GM18507 (cell line): ENCODE measurements around the gene ACAA1.
"Not testable (repeated sequence)": the region's sequence is repeated elsewhere in the genome, so short reads cannot be mapped to it uniquely, and the experiment has no call there.

Source experiments
- DNase-seq: peaks from one replicate; pipeline ENCODE4 v3.0.0; 2011; ENCODE audit warnings: low read depth; ENCODE audit not compliant: insufficient read length; ENCODE audit errors: extremely low spot score
- FAIRE-seq: peaks from 2 replicates; lab custom pipeline; 2011; peaks lifted over from hg19 to GRCh38; lab: Jason Lieb, UNC

Gene ACAA1

DNA sequence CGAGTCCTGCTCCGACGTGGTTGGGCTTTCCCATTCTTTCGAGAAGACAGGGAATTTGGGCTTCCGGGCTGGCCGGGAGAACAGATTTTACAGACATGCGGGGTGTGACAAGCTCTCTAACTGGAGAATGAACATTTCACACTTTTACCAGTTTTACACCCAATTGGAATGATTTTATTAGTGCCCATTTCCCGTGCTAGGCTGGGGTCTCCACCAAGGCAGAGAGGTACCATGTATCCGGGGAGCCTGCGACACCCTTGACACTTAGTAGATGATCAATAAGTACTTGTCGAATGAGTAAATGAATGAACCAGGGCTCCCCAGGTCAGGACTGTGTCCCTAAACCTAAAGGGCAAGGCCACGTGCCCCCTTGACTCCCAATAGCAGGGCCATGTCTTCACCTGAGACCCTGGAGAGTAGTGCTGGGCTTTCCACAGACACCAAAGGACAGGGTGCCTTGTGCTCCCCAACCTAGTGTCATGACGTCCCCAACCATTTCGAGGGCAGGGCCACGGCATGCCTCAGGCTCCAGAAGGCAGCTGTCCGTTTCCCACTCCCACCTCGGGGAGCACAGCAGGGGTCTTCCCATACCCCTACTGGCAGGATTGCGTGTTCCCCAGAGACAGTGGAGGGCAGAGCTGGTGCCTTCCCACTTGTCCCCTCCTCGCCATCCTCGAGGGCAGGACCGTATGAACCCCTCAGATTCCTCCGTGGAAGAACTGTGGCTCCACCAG lies 855 bp upstream of the ACAA1 start:
- FAIRE-seq (no peak), DNase-seq (no peak)

DNA sequence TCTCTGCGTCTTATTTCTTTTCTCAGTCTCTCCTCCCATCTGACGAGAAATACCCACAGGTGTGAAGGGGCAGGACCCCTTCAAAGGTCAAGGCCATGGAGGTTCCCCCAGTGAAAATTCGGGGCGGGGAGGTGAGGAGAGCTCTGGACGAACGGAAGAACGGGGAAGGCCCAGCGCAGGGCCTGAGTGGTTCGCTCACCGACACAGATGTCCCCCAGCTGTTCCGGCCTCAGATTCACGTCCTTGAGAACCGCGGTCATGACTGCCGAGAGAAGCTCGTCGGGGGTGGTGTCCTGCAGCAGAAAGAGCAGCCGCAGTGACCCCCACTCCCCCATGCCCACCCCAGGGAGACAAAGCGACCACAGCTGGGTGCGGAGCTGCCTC lies 542 bp downstream of the ACAA1 start:
- DNase-seq (no peak), FAIRE-seq (no peak)

DNA sequence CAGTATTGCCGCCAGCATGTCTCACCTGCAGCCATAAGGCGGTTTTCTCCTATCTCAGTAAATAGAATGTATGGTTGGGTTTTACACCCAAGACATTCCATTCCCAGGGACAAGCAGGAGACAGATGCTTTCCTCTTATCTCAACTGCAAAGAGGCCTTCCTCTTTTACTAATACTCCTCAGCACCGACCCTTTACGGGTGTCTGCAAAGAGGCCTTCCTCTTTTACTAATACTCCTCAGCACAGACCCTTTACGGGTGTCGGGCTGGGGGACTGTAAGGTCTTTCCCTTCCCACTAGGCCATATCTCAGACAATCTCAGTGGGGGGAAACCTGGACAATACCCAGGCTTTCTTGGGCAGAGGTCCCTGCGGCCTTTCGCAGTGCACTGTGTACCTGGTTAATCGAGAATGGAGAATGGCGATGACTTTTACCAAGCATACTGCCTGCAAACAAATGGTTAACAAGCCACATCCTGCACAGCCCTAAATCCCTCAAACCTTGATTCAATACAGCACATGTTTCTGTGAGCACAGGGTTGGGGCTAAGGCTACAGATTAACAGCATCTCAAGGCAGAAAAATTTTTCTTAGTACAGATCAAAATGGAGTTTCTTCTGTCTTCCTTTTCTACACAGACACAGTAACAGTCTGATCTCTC lies 1.2 kb downstream of the ACAA1 start:
- DNase-seq, result not testable (repeated sequence)
- peak; percentile 57 for FAIRE-seq

DNA sequence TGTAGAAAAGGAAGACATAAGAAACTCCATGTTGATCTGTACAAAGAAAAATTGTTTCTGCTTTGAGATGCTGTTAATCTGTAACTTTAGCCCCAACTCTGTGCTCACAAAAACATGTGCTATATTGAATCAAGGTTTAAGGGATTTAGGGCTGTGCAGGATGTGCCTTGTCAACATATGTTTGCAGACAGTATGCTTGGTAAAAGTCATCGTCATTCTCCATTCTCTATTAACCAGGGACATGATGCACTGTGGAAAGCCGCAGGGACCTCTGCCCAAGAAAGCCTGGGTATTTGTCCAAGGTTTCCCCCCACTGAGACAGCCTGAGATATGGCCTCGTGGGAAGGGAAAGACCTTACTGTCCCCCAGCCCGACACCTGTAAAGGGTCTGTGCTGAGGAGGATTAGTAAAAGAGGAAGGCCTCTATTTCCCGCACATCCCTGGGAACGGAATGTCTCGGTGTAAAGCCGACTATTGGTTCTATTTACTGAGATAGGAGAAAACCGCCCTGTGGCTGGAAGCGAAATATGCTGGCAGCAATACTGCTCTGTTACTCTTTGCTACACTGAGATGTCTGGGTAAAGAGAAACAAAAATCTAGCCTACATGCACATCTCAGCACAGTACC lies 2.3 kb downstream of the ACAA1 start:
- FAIRE-seq, DNase-seq: not testable (repeated sequence)

DNA sequence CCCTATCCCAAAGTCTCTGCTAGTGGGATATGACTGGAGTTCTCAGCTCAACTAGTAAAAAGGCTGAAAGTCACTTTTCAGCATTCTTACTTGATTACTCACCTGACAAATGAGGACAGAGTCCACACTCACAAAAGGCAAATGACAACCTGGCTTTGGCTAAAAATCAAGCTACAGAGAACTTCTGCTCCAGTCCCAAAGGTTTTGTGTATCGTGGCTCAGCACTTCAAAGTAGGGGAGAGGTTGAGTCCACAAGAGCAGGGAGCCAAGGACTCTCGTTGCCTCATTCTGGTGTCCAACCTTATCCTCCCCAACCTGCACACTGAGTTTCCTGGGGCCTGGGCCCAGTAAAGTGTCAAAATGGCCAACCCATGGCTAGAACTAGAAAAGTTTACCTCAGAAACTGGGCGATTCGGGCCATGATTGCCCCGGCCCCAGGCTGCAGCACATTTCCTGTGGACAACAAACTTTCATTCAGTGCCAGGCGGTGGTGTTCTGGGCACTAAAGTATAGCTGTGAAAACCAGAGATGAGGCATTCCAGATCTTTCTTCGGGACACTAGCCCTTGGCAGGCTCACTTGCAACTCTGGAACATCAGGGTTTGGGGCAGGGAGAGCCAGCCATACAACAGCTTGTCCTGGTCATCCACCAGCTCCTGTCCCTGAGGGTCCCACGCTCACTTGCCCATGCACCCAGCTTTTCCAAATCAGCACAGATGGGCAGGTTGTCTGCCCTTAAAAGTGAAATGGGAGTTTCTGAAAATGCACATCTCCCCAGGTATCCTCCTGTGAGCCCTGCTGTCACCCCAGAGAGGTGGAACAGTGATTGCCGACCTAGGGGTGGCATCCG lies 3.1 kb downstream of the ACAA1 start:
- DNase-seq, result no peak
- no peak for FAIRE-seq

DNA sequence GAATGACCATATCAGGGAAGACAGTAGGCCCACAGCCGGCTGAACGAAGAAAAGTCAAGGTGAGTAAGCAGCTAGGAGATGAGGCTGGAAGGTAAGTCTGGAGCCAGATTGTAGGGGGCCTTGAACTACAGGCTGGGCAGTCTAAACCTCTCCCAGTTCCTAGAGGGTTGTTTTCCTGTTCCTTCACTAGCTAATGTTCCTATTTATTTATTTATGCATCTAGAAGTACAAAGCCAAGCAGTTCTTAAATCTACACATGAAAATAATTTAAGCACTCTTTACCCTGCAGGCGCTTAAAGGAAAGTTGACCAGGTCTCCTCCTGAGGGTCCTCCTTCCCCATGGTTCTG lies 3.7 kb downstream of the ACAA1 start:
- FAIRE-seq (no peak), DNase-seq (no peak)

DNA sequence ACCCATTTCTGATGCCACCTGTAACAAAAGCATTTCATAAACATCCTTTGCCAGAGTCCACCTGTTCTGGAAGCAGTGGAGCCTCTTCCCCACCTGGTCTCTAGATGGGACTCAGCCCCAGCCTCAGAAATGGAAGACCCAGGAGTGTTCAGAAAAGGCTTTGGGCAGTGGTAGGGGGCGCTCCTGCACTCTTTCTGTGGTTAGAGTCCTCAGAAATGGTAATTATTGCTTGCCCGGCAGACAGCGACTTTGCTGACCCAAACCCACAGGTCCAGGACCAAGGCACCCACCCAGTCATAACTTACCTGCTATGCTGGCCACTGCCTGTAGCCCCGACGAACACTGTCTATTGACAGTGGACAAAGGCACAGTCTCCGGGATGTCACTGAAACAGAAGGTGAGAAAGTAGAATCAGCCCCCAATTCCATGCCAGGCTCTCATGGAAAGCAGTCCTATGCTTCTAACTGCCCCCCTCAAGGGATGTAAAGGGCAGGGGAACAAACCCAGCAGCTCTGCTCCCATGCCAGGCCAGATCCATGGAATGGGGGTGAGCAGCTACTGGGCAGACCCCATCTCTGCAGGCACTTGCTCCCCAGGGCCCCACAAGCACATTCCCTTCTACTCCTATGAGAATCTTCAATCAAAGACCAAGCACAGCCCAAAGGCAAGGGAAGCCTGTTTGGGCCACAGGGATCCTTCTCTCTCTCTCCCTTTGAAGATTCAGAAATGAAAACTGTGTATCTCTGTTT lies 5.1 kb downstream of the ACAA1 start:
- DNase-seq, result no peak
- no peak for FAIRE-seq

DNA sequence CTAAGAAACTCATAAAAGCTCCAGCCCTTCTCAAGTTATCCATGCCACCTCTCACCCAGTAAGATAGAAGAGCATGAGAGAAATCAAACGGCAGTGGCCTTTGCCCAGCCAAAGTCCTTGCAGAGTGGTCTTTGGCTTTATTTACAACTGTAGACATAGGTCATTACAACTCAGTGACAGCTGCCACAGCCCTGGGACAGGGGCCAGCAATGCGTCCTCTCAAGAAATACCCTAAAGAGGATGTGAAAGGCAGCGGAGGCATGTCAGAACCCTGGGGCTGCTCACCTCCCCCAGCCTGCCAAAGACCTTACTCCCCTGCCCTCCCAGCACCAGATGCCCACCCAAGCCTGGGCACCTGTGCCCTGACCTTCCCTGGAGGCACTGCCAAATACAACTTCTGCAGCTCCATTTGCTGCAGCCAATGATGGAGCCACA lies 6.3 kb downstream of the ACAA1 start:
- FAIRE-seq (no peak), DNase-seq (no peak)

DNA sequence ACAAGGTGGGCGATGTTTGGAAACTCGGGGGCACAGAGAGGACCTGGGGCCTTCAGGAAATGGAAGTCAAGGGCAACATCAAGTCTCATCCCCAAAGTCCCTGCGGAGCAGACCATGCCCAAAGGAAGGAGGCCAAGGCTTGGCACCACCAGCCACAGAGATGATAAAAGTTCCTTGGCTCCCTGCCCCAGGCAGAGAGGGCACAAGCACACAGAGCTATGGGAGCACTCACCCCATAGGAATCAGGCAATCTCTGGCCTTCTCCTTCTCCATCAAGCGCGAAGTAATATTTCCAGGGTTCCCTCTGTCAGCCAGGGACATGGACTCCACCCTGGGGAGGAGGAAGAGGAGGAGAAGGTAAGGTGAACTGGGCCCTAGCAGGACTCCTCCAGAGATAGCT lies 7.9 kb downstream of the ACAA1 start:
- no peak for FAIRE-seq
- no peak for DNase-seq

DNA sequence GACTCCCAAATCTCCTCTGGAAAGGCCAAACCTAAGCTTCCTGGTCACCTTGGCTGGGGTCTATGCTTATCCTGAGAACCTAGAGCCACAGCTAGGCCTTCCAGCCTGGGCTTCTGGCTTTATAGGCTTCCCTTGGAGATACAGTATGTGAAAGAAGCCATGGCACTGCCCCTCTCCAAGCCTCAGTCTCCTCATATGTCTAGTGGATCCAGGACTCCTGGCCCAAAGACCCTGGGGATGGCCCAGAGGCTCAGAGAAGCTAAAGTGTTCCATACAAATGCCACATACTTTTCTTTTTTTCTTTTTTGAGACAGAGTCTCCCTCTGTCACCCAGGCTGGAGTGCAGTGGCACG lies 8.6 kb downstream of the ACAA1 start:
- FAIRE-seq, result no peak
- no peak for DNase-seq

DNA sequence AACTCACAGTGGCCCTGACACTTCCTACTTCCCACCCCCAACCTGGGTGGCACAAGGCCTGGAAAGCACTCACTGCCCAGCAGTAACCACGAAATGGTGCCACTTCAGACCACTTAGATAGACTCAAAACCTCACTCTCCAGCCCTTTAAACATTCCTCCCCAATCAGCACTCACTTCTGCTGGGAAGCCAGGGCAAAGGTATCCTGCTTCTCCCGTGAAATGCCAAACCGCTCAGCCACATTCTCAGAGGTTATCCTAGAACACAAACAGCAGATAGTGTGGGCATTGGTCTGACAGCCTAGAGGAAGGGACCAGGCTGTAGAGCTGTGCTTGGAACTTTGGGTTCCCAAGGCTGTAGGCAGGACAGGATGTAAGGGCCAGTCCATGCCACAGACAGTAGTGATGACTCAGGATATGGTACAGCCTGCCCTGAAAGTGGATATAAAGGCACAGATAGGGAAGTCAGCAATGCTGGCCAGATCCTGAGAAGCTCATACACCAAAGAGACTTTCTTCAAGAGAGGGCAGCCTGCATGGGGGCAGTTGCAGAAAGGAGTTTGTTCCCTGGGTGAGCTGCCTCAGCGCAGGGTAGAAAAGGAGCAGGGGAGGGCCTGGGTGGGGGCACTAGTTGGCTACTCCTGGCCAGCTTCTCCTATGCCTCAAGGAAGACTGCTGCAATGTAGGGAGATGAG lies 9.2 kb downstream of the ACAA1 start:
- FAIRE-seq (no peak), DNase-seq (no peak)

DNA sequence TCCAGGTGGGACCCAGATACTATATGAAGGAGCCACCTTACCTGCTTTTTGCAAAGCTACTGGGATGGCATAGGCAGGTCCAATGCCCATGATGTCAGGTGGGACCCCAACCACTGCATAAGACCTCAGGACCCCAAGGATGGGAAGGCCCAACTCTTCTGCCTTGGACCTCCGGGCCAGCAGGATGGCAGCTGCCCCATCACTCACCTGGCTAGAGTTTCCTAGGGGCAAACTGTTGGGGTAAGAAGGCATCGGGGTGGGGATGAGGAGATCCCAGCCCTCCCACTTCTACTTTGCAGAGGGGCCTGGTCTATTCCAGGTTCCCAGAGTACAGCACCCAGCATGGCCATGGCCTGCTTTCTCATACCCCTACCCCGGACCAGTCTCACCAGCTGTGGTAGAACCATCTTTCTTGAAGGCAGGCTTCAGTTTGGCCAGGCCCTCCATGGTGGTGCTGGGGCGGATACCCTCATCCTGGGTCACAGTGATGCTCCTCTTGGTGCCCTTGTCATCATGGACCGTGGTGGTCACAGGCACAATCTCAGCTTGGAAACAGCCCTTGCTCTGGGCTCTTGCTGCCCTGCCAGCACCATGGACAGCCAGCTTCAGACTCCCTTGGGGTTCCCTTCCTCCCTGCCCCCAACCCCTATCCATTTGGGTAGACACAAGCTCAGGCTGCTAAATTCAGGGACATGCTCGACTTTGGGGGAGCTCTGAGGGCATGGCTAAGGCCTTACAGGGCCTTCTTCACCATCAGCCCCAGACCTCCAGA lies 10.6 kb downstream of the ACAA1 start:
- FAIRE-seq, result no peak
- no peak for DNase-seq

DNA sequence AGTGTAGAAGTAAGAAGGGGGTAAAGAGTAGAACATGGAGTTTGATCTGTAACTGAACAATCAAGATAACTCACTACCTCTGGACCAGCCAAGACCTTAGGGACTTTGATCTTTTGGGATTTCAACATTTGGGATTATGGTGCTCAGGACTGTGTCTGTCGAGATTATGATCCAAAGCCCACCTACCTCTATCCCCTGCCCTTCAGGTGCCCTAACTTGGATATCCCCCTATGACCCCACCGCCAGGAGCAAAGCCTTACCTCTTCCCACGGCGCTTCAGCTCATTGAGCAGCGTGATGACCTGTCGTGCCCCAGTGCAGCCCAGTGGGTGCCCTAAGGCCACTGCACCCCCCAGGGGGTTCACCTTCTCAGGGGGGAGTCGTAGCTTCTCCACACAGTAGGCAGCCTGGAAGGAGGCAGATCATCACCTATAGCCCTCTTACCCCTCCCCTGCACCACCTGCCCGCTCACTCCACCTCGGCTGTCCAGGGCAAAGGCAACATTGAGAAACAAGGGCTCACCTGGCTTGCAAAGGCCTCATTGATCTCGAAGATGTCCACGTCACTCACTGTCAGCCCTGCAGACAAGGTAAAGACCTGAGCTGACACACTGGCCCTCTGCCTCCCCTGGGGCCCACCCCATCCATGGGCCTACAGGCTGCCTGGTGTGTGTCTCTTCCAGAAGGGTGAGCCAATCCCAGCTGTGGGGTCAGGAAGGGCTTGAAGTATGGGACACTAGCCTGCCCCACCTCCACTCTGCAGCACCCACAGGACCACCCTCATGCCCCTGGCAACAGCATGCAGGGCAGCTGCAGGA lies 11.4 kb downstream of the ACAA1 start:
- FAIRE-seq, result no peak
- no peak for DNase-seq

DNA sequence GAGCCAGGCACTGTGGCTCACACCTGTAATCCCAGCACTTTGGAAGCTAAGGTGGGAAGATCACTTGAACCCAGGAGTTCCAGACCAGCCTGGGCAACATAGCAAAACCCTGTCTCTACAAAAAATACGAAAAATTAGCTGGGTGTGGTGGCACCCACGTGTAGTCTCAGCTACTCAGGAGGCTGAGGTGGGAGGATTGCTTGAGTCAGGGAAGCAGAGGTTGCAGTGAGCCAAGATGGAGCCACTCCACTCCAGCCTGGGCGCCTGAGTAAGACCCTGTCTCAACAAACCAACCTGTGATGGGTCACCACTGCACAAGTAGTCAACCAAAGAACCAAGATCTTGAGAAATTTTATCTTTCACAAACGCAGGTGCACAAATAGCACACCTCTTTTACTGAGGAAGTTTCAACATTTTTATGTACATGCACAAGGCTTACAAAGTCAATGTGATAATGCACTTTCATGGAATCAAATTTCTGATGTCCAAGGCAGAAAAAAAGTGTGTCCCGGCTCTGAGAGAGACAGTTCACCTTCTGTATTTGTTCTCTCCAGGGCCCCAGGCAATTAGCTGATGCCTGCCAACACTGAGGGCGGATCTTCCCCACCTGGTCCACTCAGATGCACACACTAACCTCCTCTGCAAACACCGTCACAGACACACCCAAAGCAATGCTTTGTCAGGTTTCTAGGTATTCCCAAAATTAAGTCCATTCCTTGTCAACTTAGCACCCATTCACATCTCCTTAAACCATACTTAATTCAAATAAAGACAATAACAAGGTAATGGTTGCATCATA lies 12.4 kb downstream of the ACAA1 start:
- no peak for FAIRE-seq
- DNase-seq, result no peak

DNA sequence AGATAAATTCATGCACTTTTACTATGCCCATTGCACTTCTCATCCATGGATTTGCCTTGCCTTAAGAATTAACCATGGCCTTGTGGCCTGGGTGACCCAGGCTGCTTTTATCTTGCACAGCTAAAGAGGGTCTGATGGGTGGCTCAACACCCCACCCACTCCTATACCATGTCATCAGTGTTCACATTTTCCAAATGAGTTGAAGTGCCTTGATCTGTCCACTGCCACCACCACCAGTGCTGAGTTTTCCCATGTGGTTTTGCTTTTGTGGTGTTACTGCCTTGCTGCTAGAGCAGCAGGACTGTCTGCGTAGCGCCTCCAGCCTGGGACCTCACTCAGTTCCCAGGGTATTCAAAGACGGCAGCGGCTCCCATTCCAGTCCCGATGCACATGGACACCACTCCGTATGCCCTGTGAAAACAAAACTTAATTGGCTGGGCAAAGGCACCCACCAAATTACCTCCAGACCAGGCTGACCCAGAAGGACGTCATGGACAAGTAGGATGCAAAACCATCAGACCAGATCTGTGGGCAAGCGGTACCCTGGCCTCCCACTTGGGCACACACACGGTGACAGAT lies 14.1 kb downstream of the ACAA1 start:
- FAIRE-seq, result no peak
- DNase-seq, result no peak

DNA sequence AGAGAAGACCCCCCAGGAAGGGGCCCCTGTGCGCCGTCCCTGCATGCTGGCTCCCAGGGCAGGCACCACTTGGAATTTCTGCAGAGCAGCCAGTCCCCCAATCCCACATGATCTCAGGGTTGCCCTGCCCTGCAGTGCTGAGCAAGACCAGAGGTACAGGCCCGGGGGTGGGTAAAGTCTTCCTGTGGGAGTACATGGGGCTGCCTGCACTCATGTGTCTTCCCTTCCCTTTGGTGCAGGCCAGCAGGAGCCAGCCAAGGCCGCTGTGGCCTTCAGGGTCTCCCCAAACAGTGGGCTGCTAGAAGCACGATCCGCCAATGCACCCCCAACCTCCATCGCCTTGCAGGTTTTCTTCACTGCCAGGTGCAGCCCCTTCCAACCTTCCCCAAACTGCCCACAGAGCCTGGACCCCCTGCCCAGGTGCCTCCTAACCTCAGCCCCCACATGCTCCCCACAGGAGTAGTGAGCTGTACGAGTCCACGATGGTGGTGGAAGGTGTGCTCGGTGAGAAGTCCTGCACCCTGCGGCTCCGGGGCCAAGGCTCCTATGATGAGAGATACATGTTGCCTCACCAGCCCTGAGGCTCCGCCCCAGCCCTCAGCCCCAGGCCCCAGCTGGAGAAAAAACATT lies 15.0 kb downstream of the ACAA1 start:
- FAIRE-seq (no peak), DNase-seq (no peak)
